ENCODE data around the gene AK2. TPM values are rescaled to one million over a fixed set of nuclear protein-coding genes. Genes with fewer than 3 reads are reported as not detected.
"Not testable (repeated sequence)": the region's sequence is repeated elsewhere in the genome, so short reads cannot be mapped to it uniquely, and the experiment has no call there.

AK2 gene
- total RNA-seq, 4 donors from 2014 or later = 273 to 366 (median 293) TPM

DNA sequence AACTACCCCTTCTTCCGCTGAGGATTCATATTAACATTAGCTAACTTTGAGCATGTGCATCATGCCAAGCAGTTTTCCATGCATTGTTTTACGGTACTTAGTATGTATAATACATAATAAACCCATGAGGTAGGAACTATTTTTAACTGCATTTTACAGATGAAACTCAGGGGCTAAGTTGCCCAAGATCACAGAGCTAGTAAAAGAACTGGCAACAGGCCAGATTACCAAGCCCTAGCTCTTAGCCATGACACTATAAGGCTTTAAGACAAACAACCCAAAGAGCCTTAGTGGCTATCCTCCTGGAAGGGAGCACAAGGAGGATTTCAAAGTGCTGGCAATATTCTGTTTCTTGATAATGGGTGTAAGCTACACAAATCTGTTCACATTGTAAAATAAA, 6.1 kb downstream of the AK2 start:
- Histone ChIP-seq H3K9me3 (no peaks in the 10 kb centered on the region), H3K4me3 (no peak overlapping the region), H3K36me3 (peaks cover 0 to 14% (median 0%) of the 10 kb centered on the region in 3 donors), H3K27ac (no peak overlapping the region), H3K4me1 (peaks cover 0 to 28% (median 0%) of the 10 kb centered on the region in 4 donors), H3K27me3 (no peaks in the 10 kb centered on the region)
- TF ChIP-seq POLR2A (IDR thresholded peaks at IDR 0.05) = no peak
- TF ChIP-seq, protein P1, sequence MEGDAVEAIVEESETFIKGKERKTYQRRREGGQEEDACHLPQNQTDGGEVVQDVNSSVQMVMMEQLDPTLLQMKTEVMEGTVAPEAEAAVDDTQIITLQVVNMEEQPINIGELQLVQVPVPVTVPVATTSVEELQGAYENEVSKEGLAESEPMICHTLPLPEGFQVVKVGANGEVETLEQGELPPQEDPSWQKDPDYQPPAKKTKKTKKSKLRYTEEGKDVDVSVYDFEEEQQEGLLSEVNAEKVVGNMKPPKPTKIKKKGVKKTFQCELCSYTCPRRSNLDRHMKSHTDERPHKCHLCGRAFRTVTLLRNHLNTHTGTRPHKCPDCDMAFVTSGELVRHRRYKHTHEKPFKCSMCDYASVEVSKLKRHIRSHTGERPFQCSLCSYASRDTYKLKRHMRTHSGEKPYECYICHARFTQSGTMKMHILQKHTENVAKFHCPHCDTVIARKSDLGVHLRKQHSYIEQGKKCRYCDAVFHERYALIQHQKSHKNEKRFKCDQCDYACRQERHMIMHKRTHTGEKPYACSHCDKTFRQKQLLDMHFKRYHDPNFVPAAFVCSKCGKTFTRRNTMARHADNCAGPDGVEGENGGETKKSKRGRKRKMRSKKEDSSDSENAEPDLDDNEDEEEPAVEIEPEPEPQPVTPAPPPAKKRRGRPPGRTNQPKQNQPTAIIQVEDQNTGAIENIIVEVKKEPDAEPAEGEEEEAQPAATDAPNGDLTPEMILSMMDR (IDR thresholded peaks at IDR 0.05) = no peak
- DNase-seq = no peak

DNA sequence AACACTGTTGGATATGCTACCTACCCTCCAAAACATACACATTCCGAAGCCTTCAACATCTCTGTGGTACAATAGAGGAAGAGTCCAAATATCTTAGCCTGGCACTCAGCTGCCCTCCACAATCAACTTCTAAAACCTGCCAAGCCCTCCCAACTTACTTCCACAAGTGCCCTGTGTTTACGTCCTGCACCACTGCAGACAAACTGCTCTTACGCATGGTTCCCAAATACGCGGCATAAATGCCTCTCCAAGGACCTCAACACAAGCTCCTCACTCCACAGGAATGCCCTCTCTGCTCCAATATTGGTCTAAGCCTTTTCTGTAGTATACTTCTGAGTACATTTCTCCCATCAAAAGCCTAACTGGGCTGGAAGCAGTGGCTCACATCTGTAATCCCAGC, 6.8 kb downstream of the AK2 start:
- Histone ChIP-seq H3K4me3 (no peak overlapping the region), H3K27me3 (no peaks in the 10 kb centered on the region), H3K36me3 (peaks cover 0 to 14% (median 0%) of the 10 kb centered on the region in 3 donors), H3K27ac (no peak overlapping the region), H3K9me3 (no peaks in the 10 kb centered on the region), H3K4me1 (peaks cover 0 to 28% (median 0%) of the 10 kb centered on the region in 4 donors)
- TF ChIP-seq, protein P1 (IDR thresholded peaks at IDR 0.05) = no peak
- TF ChIP-seq POLR2A (IDR thresholded peaks at IDR 0.05) = no peak
- DNase-seq = no peak

DNA sequence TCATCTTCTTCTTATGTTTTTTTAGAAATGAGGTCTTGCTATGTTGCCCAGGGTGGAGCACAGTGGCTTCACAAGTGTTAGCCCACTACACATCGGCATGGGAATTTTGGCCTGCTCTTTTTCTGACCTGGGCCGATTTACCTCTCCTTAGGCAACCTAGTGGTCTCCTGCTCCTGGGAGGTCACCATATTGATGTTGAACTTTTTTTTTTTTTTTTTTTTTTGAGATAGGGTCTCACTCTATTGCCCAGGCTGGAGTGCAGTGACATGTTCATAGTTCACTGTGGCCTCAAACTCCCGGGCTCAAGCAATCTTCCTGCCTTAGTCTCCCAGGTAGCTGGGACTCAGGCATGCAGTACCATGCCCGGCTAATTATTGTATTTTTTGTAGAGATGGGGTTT, 7.5 kb downstream of the AK2 start:
- TF ChIP-seq, protein P1 (IDR thresholded peaks at IDR 0.05) = no peak
- no peak for TF ChIP-seq POLR2A (IDR thresholded peaks at IDR 0.05)
- Histone ChIP-seq H3K27ac (no peak overlapping the region), H3K36me3 (peaks cover 0 to 14% (median 0%) of the 10 kb centered on the region in 3 donors), H3K27me3 (no peaks in the 10 kb centered on the region), H3K9me3 (no peaks in the 10 kb centered on the region), H3K4me1 (peaks cover 0 to 29% (median 0%) of the 10 kb centered on the region in 4 donors), H3K4me3 (no peak overlapping the region)
- DNase-seq = no peak

DNA sequence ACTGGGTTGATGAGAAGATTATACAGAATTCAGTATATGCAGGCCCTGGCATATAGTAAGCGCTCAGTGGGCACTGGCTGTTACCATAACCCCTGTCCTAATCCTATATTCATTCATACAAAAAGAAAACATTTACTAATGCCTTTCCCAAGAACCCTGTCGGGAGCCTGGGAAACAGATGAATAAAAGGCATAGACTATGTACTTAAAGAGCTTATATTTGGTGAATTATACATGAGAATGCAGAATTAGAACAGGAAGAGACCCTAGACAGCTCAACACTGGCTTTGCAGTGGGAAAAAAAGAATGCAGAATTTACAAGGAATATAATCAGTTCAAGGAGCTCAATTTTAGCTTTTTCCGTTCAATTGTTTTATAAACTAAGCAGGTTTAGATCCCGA, 10.9 kb downstream of the AK2 start:
- no peaks in the 10 kb centered on the region for H3K27me3 ChIP-seq
- no peak for TF ChIP-seq POLR2A (IDR thresholded peaks at IDR 0.05)
- TF ChIP-seq, protein P1 (IDR thresholded peaks at IDR 0.05) = no peak
- no peaks in the 10 kb centered on the region for H3K9me3 ChIP-seq
- peaks cover 0 to 30% (median 0%) of the 10 kb centered on the region in 3 donors for H3K36me3 ChIP-seq
- peaks cover 0 to 30% (median 4%) of the 10 kb centered on the region in 4 donors for H3K4me1 ChIP-seq
- no peak overlapping the region for H3K27ac ChIP-seq
- H3K4me3 ChIP-seq = no peak overlapping the region
- DNase-seq = no peak

DNA sequence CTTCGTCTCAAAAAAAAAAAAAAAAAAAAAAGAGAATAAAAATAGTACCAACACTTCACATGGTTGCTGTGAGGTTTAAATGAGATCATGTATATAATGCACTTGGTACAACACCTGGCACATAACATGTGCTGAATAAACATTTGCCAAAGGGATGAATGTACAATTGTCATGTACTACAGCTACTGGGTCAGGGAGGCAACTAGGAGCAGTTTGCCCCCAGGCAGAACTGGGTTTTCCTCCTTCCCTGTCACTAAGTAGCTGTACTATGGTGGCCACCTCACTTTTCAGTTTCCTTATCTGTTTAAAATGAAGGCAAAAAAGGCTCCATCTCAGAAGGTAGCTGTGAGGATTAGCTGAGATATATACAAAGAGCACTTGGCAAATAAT, 11.5 kb downstream of the AK2 start:
- Histone ChIP-seq H3K27ac (peak overlapping the region in 2 of 4 donors; percentile 22 to 33), H3K4me1 (peaks cover 0 to 30% (median 4%) of the 10 kb centered on the region in 4 donors), H3K36me3 (peaks cover 0 to 36% (median 0%) of the 10 kb centered on the region in 3 donors), H3K4me3 (no peak overlapping the region), H3K27me3 (no peaks in the 10 kb centered on the region), H3K9me3 (no peaks in the 10 kb centered on the region)
- TF ChIP-seq POLR2A (IDR thresholded peaks at IDR 0.05) = no peak
- TF ChIP-seq, protein P1 (IDR thresholded peaks at IDR 0.05) = no peak
- DNase-seq = no peak

DNA sequence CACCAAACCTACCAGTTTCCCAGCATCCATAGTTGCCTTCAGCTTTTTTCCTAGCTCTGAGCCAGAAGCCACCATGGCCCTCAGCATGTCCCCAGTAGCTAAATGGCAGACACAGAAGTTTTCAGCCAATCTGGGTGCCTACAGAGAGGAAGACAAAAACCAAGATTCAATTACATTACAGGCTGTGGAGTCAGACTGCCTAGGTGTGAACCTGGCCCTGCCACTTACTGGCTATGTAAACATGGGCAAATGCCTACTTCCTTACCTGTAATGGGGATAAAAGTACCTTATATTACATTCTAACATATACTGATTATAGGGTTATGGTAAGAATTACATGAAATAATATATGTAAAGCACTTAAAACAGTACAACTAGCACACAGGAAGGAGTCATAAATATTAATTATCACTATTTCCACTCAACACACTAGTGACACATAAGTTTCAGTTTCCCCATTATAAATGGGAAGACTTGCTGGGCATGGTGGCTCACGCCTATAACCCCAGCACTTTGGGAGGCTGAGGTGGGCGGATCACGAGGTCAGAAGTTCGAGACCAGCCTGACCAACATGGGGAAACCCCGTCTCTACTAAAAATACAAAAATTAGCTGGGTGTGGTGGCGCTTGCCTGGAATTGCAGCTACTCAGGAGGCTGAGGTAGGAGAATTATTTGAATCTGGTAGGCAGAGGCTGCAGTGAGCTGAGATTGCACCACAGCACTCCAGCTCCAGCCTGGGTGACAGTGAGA, 12.1 kb downstream of the AK2 start:
- peak overlapping the region in 3 of 4 donors; percentile 10 to 66 (median 33) for H3K27ac ChIP-seq
- H3K36me3 ChIP-seq = peaks cover 0 to 41% (median 0%) of the 10 kb centered on the region in 3 donors

More for the DNA sequence above, 12.1 kb downstream of the AK2 start:
- not testable (repeated sequence) for H3K27me3 ChIP-seq, H3K4me3 ChIP-seq, H3K9me3 ChIP-seq, DNase-seq
- H3K4me1 ChIP-seq = peaks cover 0 to 30% (median 4%) of the 10 kb centered on the region in 4 donors
